B cell (primary cell): ENCODE data around the gene PRAF2. TPM values are rescaled to one million over a fixed set of nuclear protein-coding genes. Genes with fewer than 3 reads are reported as not detected.

ENCODE experiments used
- ATAC-seq: fragments of 200-7000 bp; cut with Tn5 transposase; one replicate; pipeline ENCODE4 v1.10.0; 2021; ENCODE audit warnings: low read depth, mild to moderate bottlenecking, moderate number of reproducible peaks, moderate library complexity
- CTCF ChIA-PET: fragments of 350-600 bp; sonication (Branson Sonifier 250); formaldehyde crosslinking; loops from one replicate; lab custom pipeline; 2021; ENCODE audit warnings: antibody characterized with exemption, inconsistent platforms; lab: Charles Lee
- POLR2A ChIA-PET: fragments of 350-600 bp; sonication (Branson Sonifier 250); formaldehyde crosslinking; loops from one replicate; lab custom pipeline; 2021; ENCODE audit warnings: antibody characterized with exemption; lab: Charles Lee
- DNase-seq: peaks from one replicate; pipeline ENCODE4 v3.0.0; 2013
- H2AFZ ChIP-seq: 2 replicates; pipeline ENCODE4 v1.6.1; 2012; ENCODE audit warnings: mild to moderate bottlenecking, low read depth, low read length; ENCODE audit not compliant: insufficient read depth, poor library complexity, severe bottlenecking
- H3K27ac ChIP-seq, 2 donors: 1 replicate in 1 of 2; 2 replicates in 1 of 2; pipeline ENCODE4 v1.5.1; 2012 to 2013; ENCODE audit warnings: low read length in 2 of 2, mild to moderate bottlenecking in 2 of 2, moderate library complexity in 1 of 2
- H3K27me3 ChIP-seq, 4 experiments: fragments of 200-600 bp in 1 of 4; sonication (generic) in 1 of 4; replicated peaks in 1 of 4; 1 replicate in 2 of 4; 2 replicates in 2 of 4; pipeline versions ENCODE4 v1.6.1 to v1.7.0; 2013 to 2016; ENCODE audit warnings: low read length in 3 of 4, mild to moderate bottlenecking in 2 of 4, mixed read lengths in 1 of 4, moderate library complexity in 1 of 4; ENCODE audit not compliant: insufficient read depth in 4 of 4, control insufficient read depth in 3 of 4; ENCODE audit errors: control extremely low read depth in 1 of 4
- H3K36me3 ChIP-seq, 2 experiments: replicated peaks in 1 of 2; 1 replicate in 1 of 2; 2 replicates in 1 of 2; pipeline versions ENCODE4 v1.6.1 to v1.7.1; 2013; ENCODE audit warnings: low read length in 1 of 2; ENCODE audit not compliant: insufficient read depth in 2 of 2, control insufficient read depth in 1 of 2; ENCODE audit errors: control extremely low read depth in 1 of 2, extremely low read depth in 1 of 2
- H3K4me1 ChIP-seq, 2 donors: fragments of 200-600 bp in 1 of 2; sonication (generic) in 1 of 2; 1 replicate in 1 of 2; 2 replicates in 1 of 2; pipeline versions ENCODE4 v1.5.1 to v1.6.1; 2013 to 2017; ENCODE audit warnings: low read length in 2 of 2; ENCODE audit not compliant: control insufficient read depth in 2 of 2, insufficient read depth in 2 of 2
- H3K4me2 ChIP-seq: replicated peaks from 2 replicates; pipeline ENCODE3; 2012; ENCODE audit warnings: mild to moderate bottlenecking, low read depth, low read length; ENCODE audit not compliant: poor library complexity, severe bottlenecking
- H3K4me3 ChIP-seq, 5 experiments: fragments of 200-600 bp in 1 of 5; sonication (generic) in 1 of 5; 1 replicate in 3 of 5; 2 replicates in 2 of 5; pipeline versions ENCODE4 v1.5.1 to v1.7.0; 2011 to 2016; ENCODE audit warnings: low read length in 4 of 5, mild to moderate bottlenecking in 4 of 5, low read depth in 2 of 5, control low read depth in 1 of 5, moderate library complexity in 1 of 5; ENCODE audit not compliant: insufficient read depth in 1 of 5; ENCODE audit errors: control extremely low read depth in 1 of 5, extremely low read depth in 1 of 5
- H3K79me2 ChIP-seq: fragments of 200-600 bp; sonication (generic); one replicate; pipeline ENCODE4 v1.6.0; 2016; ENCODE audit warnings: low read length; ENCODE audit not compliant: control insufficient read depth, insufficient read depth
- H3K9ac ChIP-seq: fragments of 200-600 bp; sonication (generic); 2 replicates; pipeline ENCODE4 v1.6.1; 2017; ENCODE audit warnings: mild to moderate bottlenecking, low read length, moderate library complexity
- H3K9me3 ChIP-seq, 3 donors: one replicate each; pipeline versions ENCODE4 v1.6.1 to v1.7.1; 2013; ENCODE audit warnings: low read length in 2 of 3; ENCODE audit not compliant: control insufficient read depth in 2 of 3, insufficient read depth in 1 of 3; ENCODE audit errors: control extremely low read depth in 1 of 3
- H4K20me1 ChIP-seq: 2 replicates; pipeline ENCODE4 v1.6.0; 2012; ENCODE audit warnings: mild to moderate bottlenecking, low read length; ENCODE audit not compliant: insufficient read depth, control insufficient read depth, poor library complexity, severe bottlenecking
- H3K27ac Mint-ChIP-seq: one replicate; pipeline ENCODE4 v1.8.0; 2021; ENCODE audit warnings: mixed read lengths
- H3K27me3 Mint-ChIP-seq: one replicate; pipeline ENCODE4 v1.8.0; 2021; ENCODE audit warnings: mixed read lengths
- H3K4me1 Mint-ChIP-seq: one replicate; pipeline ENCODE4 v1.8.0; 2021; ENCODE audit warnings: mixed read lengths
- H3K4me3 Mint-ChIP-seq: one replicate; pipeline ENCODE4 v1.8.0; 2021; ENCODE audit warnings: mixed read lengths
- H3K9me3 Mint-ChIP-seq: one replicate; pipeline ENCODE4 v1.8.0; 2022; ENCODE audit warnings: mixed read lengths; ENCODE audit not compliant: insufficient read depth
- CTCF ChIP-seq: fragments of 200-600 bp; IDR thresholded peaks from one replicate; pipeline ENCODE4 v1.8.0; 2022; ENCODE audit warnings: antibody characterized with exemption, mild to moderate bottlenecking
- EZH2 ChIP-seq: IDR thresholded peaks from 2 replicates; pipeline ENCODE4 v1.6.1; 2012; ENCODE audit warnings: borderline replicate concordance, low read depth, mild to moderate bottlenecking, moderate library complexity, low read length; ENCODE audit not compliant: insufficient read depth, poor library complexity, severe bottlenecking
- WGBS: methylation state at CpG from one replicate; pipeline ENCODE4 v1.1.5; 2013; ENCODE audit warnings: missing lambda C conversion rate; ENCODE audit not compliant: insufficient coverage; 5-methylcytosine and 5-hydroxymethylcytosine counted together
- intact Hi-C: fragments of 100-400 bp; cut with micrococcal nuclease; formaldehyde crosslinking; loops from one replicate; pipeline ENCODE4 v1.10.0; 2022
- polyA plus RNA-seq: library from polyadenylated mRNA; depleted of rRNA; stranded (reverse); fragments of >200 nt; gene quantifications from 2 replicates; pipeline ENCODE4 v1.2.3, GENCODE V29; 2012
- total RNA-seq, 2 donors: library from RNA; stranded (reverse); fragments of 120-200 nt in 1 of 2; gene quantifications; 1 replicate in 1 of 2; 2 replicates in 1 of 2; pipeline versions ENCODE4 v1.2.3 to v1.2.4, GENCODE V29; 2013 to 2022

The PRAF2 gene
- total and polyA plus RNA-seq, 2 donors (not counting 1 experiment from before 2014, with no cell fraction given): 19.0 to 19.4 TPM

GRCh38 chrX:49101629-49101984 lies 27.8 kb upstream of the PRAF2 start:
- no peak for TF ChIP-seq EZH2
- TF ChIP-seq CTCF: no peak
- Histone ChIP-seq H3K4me2 (peak overlapping the region; percentile 81), H4K20me1 (no peaks in the 10 kb centered on the region), H3K4me3 (peak overlapping the region in 4 of 5 experiments; percentile 59 to 66 (median 62)), H3K9me3 (no peaks in the 10 kb centered on the region), H3K4me1 (peaks cover 3 to 13% of the 10 kb centered on the region in 2 donors), H3K36me3 (no peaks in the 10 kb centered on the region), H3K27ac (peak overlapping the region; percentile 52 to 77), H3K9ac (peak overlapping the region; percentile 62), H3K79me2 (no peaks in the 10 kb centered on the region), H3K27me3 (no peaks in the 10 kb centered on the region), H2AFZ (peak overlapping the region; percentile 60)
- no peak for DNase-seq
- peak overlapping the region; percentile 67 for H3K27ac Mint-ChIP-seq
- WGBS: 0% methylated on average over 7 of the region's 9 CpGs
- ATAC-seq: no peak
- H3K4me3 Mint-ChIP-seq: peak overlapping the region; percentile 94
- H3K9me3 Mint-ChIP-seq: no peaks in the 10 kb centered on the region
- no peaks in the 10 kb centered on the region for H3K27me3 Mint-ChIP-seq
- CTCF ChIA-PET: no interaction called here
- H3K4me1 Mint-ChIP-seq: peaks cover 9% of the 10 kb centered on the region
- intact Hi-C loops: loop anchor here (1.0 to 10.0 kb wide), 6 partner anchors 21 to 207 kb away; partner anchors contain the start of genes GPKOW, GRIPAP1, PQBP1 and PRAF2
- POLR2A ChIA-PET: interaction anchor here (0.7 to 1.1 kb wide), 4 partner anchors 22 to 300 kb away, joined by 3 to 9 read pairs (median 3); partner anchors contain the start of genes GRIPAP1, HDAC6 and WDR45
